ENCODE results near the gene UGT1A3. TPM values are rescaled to one million over a fixed set of nuclear protein-coding genes. Genes with fewer than 3 reads are reported as not detected.

UGT1A3 gene
- total RNA-seq, 1 donor from 2014 or later: not detected

GRCh38 chr2:233707940-233708644, 20.8 kb upstream of the UGT1A3 start:
- Mint-ChIP-seq H3K36me3 (ENCODE audit: low read depth, unreplicated experiment) (no peaks in the 10 kb centered on the region), H3K4me1 (ENCODE audit: unreplicated experiment) (no peaks in the 10 kb centered on the region), H3K9me3 (ENCODE audit: unreplicated experiment) (no peaks in the 10 kb centered on the region), H3K4me3 (ENCODE audit: unreplicated experiment) (no peak overlapping the region), H3K27me3 (ENCODE audit: unreplicated experiment) (no peaks in the 10 kb centered on the region), H3K27ac (ENCODE audit: unreplicated experiment) (no peak overlapping the region)
- no peak for TF ChIP-seq CTCF (IDR thresholded peaks at IDR 0.05; ENCODE audit: unreplicated experiment)
- DNase-seq (ENCODE audit: low spot score): no peak

- Mint-ChIP-seq H3K4me1 (ENCODE audit: unreplicated experiment) (no peaks in the 10 kb centered on the region), H3K4me3 (ENCODE audit: unreplicated experiment) (no peak overlapping the region), H3K36me3 (ENCODE audit: low read depth, unreplicated experiment) (no peaks in the 10 kb centered on the region), H3K27ac (ENCODE audit: unreplicated experiment) (no peak overlapping the region), H3K27me3 (ENCODE audit: unreplicated experiment) (no peaks in the 10 kb centered on the region), H3K9me3 (ENCODE audit: unreplicated experiment) (no peaks in the 10 kb centered on the region)
- TF ChIP-seq CTCF (IDR thresholded peaks at IDR 0.05; ENCODE audit: unreplicated experiment): no peak
- DNase-seq (ENCODE audit: low spot score): no peak
Observed at GRCh38 chr2:233708942-233709341, 19.9 kb upstream of the UGT1A3 start.

GRCh38 chr2:233711312-233712008, 17.4 kb upstream of the UGT1A3 start:
- peak; percentile 85 for TF ChIP-seq CTCF (IDR thresholded peaks at IDR 0.05; ENCODE audit: unreplicated experiment)
- Mint-ChIP-seq H3K4me3 (ENCODE audit: unreplicated experiment) (no peak overlapping the region), H3K27me3 (ENCODE audit: unreplicated experiment) (no peaks in the 10 kb centered on the region), H3K9me3 (ENCODE audit: unreplicated experiment) (no peaks in the 10 kb centered on the region), H3K4me1 (ENCODE audit: unreplicated experiment) (no peaks in the 10 kb centered on the region), H3K36me3 (ENCODE audit: low read depth, unreplicated experiment) (no peaks in the 10 kb centered on the region), H3K27ac (ENCODE audit: unreplicated experiment) (no peak overlapping the region)
- peak; percentile 89 for DNase-seq (ENCODE audit: low spot score)

GRCh38 chr2:233712611-233713261, 16.1 kb upstream of the UGT1A3 start, which contains the start of gene UGT1A5:
UGT1A5 (plus strand) TSS chr2:233712907; CDS start chr2:233712992, 85 bp downstream.
- Mint-ChIP-seq H3K27me3 (ENCODE audit: unreplicated experiment) (no peaks in the 10 kb centered on the region), H3K4me1 (ENCODE audit: unreplicated experiment) (no peaks in the 10 kb centered on the region), H3K4me3 (ENCODE audit: unreplicated experiment) (no peak within 1 kb of the TSS), H3K9me3 (ENCODE audit: unreplicated experiment) (no peaks in the 10 kb centered on the region), H3K27ac (ENCODE audit: unreplicated experiment) (no peak within 1 kb of the TSS), H3K36me3 (ENCODE audit: low read depth, unreplicated experiment) (no peaks in the 10 kb centered on the region)
- TF ChIP-seq CTCF (IDR thresholded peaks at IDR 0.05; ENCODE audit: unreplicated experiment): no peak
- DNase-seq (ENCODE audit: low spot score): no peak

GRCh38 chr2:233713262-233713615, 15.6 kb upstream of the UGT1A3 start:
- no peak for TF ChIP-seq CTCF (IDR thresholded peaks at IDR 0.05; ENCODE audit: unreplicated experiment)
- Mint-ChIP-seq H3K36me3 (ENCODE audit: low read depth, unreplicated experiment) (no peaks in the 10 kb centered on the region), H3K9me3 (ENCODE audit: unreplicated experiment) (no peaks in the 10 kb centered on the region), H3K4me3 (ENCODE audit: unreplicated experiment) (no peak overlapping the region), H3K4me1 (ENCODE audit: unreplicated experiment) (no peaks in the 10 kb centered on the region), H3K27me3 (ENCODE audit: unreplicated experiment) (peaks cover 2% of the 10 kb centered on the region), H3K27ac (ENCODE audit: unreplicated experiment) (no peak overlapping the region)
- DNase-seq (ENCODE audit: low spot score): no peak

Measured in endothelial cell (in vitro differentiated cells).